AG04450 (cell line): ENCODE results near the gene HMG20A. TPM values are rescaled to one million over a fixed set of nuclear protein-coding genes. Genes with fewer than 3 reads are reported as not detected.

Experiments
- CTCF ChIA-PET: fragments of 300-600, 350-600 bp; formaldehyde crosslinking; extraction: SDS; loops from one replicate; lab custom pipeline; 2022; ENCODE audit warnings: antibody characterized with exemption, inconsistent platforms; lab: Charles Lee
- POLR2A ChIA-PET: fragments of 350-600 bp; formaldehyde crosslinking; extraction: SDS; loops from one replicate; lab custom pipeline; 2021; ENCODE audit warnings: antibody characterized with exemption, inconsistent platforms; lab: Yijun Ruan, JAX
- DNase-seq: peaks from one replicate; pipeline ENCODE4 v3.0.0-alpha.2; 2011; ENCODE audit warnings: low read depth, low spot score
- H3K27ac ChIP-seq: one replicate; pipeline ENCODE4 v1.5.1; 2012; ENCODE audit warnings: low read depth, low read length, control low read depth
- H3K27me3 ChIP-seq: one replicate; pipeline ENCODE4 v1.6.0; 2012; ENCODE audit warnings: low read length; ENCODE audit not compliant: control insufficient read depth, insufficient read depth
- H3K4me3 ChIP-seq: 2 replicates; pipeline ENCODE4 v1.5.1; 2011; ENCODE audit warnings: mild to moderate bottlenecking, low read depth, low read length, control low read depth
- H3K9me3 ChIP-seq: 2 replicates; pipeline ENCODE4 v1.5.1; 2012; ENCODE audit warnings: low read length; ENCODE audit not compliant: control insufficient read depth, insufficient read depth
- CTCF ChIP-seq: IDR thresholded peaks from 2 replicates; pipeline ENCODE4 v1.5.1; 2011; ENCODE audit warnings: low read depth, low read length, control low read depth, inconsistent platforms
- polyA plus RNA-seq: library from polyadenylated mRNA; depleted of rRNA; stranded (reverse); fragments of >200 nt; gene quantifications from 2 replicates; pipeline ENCODE4 v1.2.3, GENCODE V29; 2011

Gene HMG20A
- polyA plus RNA-seq, 1 experiment = 62.5 TPM

DNA sequence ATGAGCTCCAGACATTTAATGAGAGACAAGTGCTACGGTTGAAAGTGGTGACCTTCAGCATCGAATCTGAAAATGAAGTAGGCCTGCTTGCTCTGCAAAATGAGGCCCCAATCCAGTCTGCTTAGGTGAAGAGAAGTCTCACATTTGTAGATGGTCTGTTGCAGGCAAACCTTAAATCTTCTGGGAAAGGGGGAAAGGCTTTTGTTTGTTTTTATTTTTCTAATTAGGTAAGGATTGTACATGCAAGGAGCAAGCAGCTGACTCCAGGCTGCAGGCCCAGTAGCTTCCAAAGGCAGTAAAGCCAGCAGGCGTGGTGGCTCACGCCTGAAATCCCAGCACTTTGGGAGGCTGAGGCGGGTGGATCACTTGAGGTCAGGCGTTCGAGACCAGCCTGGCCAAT is 74.3 kb downstream of the HMG20A start:
- no peak for TF ChIP-seq CTCF
- no peak for DNase-seq
- Histone ChIP-seq H3K27me3 (no peaks in the 10 kb centered on the region), H3K9me3 (no peaks in the 10 kb centered on the region), H3K27ac (no peak overlapping the region), H3K4me3 (no peak overlapping the region)
- ChIA-PET POLR2A (no interaction called here), CTCF (interaction anchor here (0.6 to 4.1 kb wide), 2 partner anchors 11 to 402 kb away, joined by 4 to 32 read pairs; no protein-coding TSS in a partner anchor)

DNA sequence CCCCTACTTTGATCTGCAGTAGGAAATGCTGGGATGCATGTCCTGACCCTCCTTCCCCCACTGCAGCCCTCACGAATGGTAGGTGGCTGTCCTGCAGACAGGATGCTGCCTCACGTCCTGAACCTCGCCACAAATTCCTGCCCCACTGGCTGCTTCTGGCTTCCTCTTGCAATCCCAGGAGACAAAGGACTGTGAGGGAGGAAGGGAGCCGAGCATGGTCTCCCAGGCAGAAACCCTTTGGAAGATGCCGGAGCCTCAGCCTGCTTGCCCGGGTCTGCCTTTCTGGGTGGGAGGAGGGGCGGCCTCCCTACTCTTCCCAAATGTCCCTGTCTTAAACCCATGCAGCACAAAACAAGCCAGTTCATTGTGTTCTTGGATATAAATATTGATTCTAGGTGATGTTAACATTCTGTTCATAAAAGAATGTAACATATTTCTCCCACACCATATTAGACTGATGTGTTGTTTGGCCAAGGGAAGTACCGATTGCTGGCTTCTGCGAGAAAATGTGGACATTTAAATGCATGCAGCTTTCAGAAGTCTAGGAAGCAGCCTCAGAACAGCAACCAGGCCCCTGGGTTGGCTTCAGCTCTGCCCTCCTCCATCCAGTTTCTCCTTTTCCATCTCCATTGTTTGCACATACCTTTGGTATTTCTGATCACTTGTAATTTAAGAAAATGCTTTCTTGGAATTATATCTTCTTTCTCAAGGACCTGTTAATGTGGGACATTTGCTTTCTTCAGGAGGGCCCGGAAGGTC is 75.3 kb downstream of the HMG20A start:
- H3K4me3 ChIP-seq = peak overlapping the region; percentile 39; the same call in 1 of the 2 replicates
- CTCF ChIA-PET = interaction anchor here (0.9 to 4.1 kb wide), 10 partner anchors 12 to 472 kb away, joined by 3 to 47 read pairs (median 8); no protein-coding TSS in a partner anchor
- POLR2A ChIA-PET = interaction anchor here (0.6 to 1.7 kb wide), 5 partner anchors 30 to 378 kb away, joined by 3 to 10 read pairs (median 3); no protein-coding TSS in a partner anchor
- no peak for TF ChIP-seq CTCF
- no peaks in the 10 kb centered on the region for H3K27me3 ChIP-seq
- DNase-seq = no peak
- peak overlapping the region; percentile 91 for H3K27ac ChIP-seq
- H3K9me3 ChIP-seq = no peaks in the 10 kb centered on the region

GRCh38 chr15:77496715-77497109 is 76.0 kb downstream of the HMG20A start:
- POLR2A ChIA-PET = interaction anchor here (0.5 to 1.7 kb wide), 9 partner anchors 13 to 448 kb away, joined by 3 to 10 read pairs (median 4); no protein-coding TSS in a partner anchor
- peak; percentile 95 for DNase-seq
- H3K4me3 ChIP-seq = peak overlapping the region; percentile 39
- CTCF ChIA-PET = interaction anchor here (0.7 to 4.1 kb wide), 29 partner anchors 9 to 473 kb away, joined by 3 to 47 read pairs (median 4); no protein-coding TSS in a partner anchor
- TF ChIP-seq CTCF = peak; percentile 98
- no peaks in the 10 kb centered on the region for H3K9me3 ChIP-seq
- H3K27me3 ChIP-seq = no peaks in the 10 kb centered on the region
- H3K27ac ChIP-seq = peak overlapping the region; percentile 91

GRCh38 chr15:77497110-77497737 is 76.5 kb downstream of the HMG20A start:
- ChIA-PET CTCF (interaction anchor here (0.7 to 4.1 kb wide), 31 partner anchors 10 to 474 kb away, joined by 3 to 47 read pairs (median 4); no protein-coding TSS in a partner anchor), POLR2A (interaction anchor here (0.5 to 1.7 kb wide), 9 partner anchors 14 to 449 kb away, joined by 3 to 10 read pairs (median 4); no protein-coding TSS in a partner anchor)
- peak overlapping the region; percentile 13 for H3K4me3 ChIP-seq
- no peak for TF ChIP-seq CTCF
- no peak for DNase-seq
- H3K27me3 ChIP-seq = no peaks in the 10 kb centered on the region
- H3K27ac ChIP-seq = peak overlapping the region; percentile 82
- H3K9me3 ChIP-seq = no peaks in the 10 kb centered on the region
